ENCODE results near the gene PSAP.
A peak's percentile ranks its signal among the peaks of the same experiment; 100 is the strongest.
"Not testable (repeated sequence)": the region's sequence is repeated elsewhere in the genome, so short reads cannot be mapped to it uniquely, and the experiment has no call there.

The PSAP gene

DNA sequence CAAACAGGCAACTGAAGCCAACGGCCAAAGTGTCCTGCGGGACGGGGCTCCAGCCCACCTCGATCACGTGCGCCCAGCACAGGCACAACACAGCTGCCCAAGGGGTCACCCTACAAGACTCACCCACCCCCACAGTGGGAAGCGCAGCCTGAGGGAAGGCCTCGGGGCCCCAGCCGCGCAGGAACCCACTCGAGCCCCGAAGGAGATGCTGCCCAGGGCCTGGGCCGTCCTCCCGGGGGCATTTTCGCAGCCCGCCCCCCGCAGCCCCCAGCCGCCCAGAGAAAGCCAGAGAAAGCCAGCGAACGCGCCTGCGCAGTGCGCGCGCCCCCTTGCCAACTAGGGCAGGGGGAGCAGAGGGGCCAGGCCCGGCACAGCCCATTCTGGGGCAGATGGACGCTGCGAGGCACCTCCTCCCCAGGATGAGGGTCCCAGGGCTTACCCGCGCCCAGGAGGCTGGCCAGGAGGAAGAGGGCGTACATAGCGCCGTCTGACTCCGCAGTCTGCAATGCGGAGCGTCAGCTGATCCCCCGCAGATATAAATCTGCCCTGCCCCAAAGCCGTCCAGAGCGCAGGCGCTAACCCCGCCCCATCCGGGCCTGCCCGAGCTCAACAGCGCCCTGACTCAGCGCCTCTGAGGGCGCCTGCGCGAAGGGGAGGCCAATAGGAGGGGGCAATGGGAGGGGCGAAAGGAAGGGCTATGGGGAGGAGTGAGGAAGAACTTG lies at the start of gene PSAP:
Gene PSAP, minus strand, starts transcription at position 509 of the 722 bp plus-strand sequence. Its CDS starts 30 bp downstream, at position 479.
- peak; percentile 99 for DNase-seq
- in situ Hi-C loops (cut with HindIII; ENCODE audit: low pct_ligation_motif_present, low pct_unique_long_range_greater_than_20kb, low sequenced_read_pairs): no loop called here

DNA sequence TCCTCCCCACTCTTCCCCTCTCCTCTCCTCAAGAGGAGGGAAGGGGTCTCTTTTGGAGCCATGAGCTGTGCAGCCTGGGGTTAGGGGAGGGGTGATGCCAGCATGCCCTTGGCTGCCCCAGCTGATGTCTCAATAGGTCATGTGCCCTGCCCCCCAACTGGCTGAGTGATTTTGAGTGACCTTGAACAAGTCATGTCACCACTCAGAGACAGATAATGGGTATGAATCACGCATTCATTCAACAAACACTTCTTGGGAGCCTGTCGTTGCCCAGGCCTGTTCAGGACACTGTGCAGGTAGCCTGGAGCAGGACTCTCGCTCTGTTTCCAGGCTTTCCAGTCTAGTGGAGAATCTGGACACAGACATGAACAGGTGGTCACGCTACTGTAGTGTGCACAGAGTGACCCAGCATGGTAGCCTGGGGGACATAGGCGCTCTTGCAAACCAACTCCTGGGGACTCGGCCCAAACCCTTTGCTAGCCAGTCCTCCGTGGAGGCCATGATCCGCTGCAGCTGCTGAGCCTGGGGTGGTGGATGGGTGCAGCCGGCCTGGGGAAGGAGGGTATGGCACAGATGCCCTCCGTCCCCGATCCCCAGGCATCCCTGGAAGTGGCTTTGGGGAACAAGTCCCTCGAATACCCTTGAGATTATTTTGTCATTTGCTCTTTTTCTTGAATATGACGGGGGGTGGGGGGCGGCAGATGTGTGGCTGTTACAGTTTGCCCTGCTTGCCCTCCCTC lies 49.6 kb upstream of the PSAP start:
- no peak for DNase-seq
- in situ Hi-C loops (cut with HindIII; ENCODE audit: low pct_ligation_motif_present, low pct_unique_long_range_greater_than_20kb, low sequenced_read_pairs): no loop called here

DNA sequence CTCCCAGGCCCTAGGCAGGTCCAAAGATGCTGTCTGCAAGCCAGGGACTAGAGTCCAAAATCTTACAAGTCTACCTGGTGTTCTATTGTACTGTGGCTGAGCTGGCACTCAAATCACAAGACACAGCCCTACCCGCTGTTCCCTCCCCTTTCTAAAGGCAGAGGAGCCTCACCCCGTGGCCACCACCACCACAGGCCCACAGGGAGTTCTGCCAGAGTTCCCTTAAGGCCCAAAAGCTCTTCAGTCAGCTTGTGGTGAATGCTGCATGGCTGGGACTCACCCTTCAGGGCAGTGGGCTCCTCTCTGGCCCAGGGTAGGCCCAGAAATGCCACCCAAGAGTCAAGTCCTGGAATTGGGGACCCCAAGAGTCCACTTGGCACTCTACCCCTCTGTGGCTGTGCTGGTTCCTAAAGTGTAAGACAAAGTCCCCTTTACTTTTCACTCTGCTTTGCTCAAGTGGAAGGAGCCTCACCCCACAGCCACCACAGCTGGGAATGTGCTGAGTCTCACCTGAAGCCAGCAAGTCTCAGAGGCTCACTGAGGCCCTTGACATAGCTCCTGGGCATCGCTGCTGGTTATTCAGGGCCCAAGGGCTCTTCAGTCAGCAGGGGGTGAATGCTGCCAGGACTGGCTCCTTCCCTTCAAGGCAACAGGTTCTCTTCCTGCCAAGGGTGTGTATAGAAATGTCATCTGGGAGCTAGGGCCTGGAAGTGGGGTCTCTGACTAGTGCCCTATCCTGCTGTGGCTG lies 48.8 kb upstream of the PSAP start:
- DNase-seq: no peak
- in situ Hi-C loops (cut with HindIII; ENCODE audit: low pct_ligation_motif_present, low pct_unique_long_range_greater_than_20kb, low sequenced_read_pairs): no loop called here

DNA sequence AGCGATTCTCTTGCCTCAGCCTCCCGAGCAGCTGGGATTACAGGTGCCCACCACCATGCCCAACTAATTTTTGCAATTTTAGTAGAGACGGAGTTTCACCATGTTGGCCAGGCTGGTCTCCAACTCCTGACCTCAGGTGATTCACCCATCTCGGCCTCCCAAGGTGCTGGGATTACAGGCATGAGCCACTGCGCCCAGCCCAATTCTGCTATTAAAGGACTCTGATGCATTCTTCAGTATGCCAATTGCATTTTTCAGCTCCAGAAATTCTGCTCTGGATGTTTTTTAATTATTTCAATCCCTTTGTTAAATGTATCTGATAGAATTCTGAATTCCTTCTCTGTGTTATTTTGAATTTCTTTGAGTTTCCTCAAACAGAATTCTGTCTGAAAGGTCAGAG lies 47.3 kb upstream of the PSAP start:
- DNase-seq; in situ Hi-C loops (cut with HindIII; ENCODE audit: low pct_ligation_motif_present, low pct_unique_long_range_greater_than_20kb, low sequenced_read_pairs): not testable (repeated sequence)

DNA sequence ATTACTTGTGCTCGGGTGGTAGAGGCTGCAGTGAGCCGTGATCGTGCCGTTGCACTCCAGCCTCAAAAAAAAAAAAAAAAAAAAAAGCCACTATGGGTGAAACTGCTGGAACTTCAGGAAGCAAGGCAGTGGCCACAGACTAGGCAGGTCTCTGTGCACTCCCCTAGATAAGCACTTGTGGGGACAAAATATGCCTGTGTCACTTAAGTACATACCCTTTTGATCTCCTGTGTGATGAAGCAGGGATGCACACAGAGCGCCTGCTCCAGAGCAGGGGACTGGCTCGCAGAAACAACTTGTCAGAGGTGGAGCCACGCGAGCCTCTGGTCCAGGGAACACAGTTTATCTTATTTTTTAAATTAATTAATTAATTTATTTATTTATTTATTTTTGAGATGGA lies 42.9 kb upstream of the PSAP start:
- no peak for DNase-seq
- in situ Hi-C loops (cut with HindIII; ENCODE audit: low pct_ligation_motif_present, low pct_unique_long_range_greater_than_20kb, low sequenced_read_pairs): no loop called here

DNA sequence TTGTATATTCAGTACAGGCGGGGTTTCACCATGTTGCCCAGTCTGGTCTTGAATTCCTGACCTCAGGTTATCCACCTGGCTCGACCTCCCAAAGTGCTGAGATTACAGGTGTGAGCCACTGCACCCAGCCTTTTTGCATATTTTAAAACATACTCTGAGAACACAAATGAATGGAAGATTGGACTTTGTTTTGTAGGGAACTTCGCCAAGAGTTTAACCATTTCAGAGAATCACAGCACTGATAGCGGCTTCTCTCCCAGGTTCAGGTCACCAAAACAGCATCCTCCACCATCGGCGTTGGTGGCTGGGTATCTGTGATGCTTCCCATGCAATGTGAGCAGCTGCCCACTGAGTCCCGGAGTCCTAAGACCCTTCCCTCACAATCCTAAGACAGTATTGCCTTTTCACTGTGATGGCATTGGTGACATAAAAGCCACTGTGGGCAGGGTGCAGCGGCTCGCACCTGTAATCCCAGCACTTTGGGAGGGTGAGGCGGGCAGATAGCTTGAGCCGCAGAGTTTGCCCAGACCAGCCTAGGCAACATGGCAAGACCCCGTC lies 42.3 kb upstream of the PSAP start:
- DNase-seq: no peak
- in situ Hi-C loops (cut with HindIII; ENCODE audit: low pct_ligation_motif_present, low pct_unique_long_range_greater_than_20kb, low sequenced_read_pairs): no loop called here

DNA sequence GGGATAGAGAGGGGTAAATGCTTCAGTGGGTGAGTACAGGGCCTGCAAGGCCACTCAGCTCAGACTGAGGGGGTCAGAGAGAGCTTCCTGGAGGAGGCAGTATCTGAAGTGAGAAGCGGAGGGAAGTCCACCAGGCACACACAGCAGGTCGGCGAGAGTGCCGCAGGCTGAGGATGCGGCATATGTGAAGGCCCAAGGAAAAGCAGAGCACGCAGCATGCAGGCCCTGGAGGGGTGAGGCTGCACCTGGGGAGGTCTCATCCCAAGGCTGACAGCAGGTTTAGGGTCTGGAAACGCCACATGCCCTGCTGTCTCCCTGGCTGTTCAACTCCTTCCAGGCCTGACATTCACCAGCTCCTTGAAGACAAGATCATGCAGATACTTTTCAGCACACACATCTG lies 40.4 kb upstream of the PSAP start:
- DNase-seq: no peak
- in situ Hi-C loops (cut with HindIII; ENCODE audit: low pct_ligation_motif_present, low pct_unique_long_range_greater_than_20kb, low sequenced_read_pairs): no loop called here

DNA sequence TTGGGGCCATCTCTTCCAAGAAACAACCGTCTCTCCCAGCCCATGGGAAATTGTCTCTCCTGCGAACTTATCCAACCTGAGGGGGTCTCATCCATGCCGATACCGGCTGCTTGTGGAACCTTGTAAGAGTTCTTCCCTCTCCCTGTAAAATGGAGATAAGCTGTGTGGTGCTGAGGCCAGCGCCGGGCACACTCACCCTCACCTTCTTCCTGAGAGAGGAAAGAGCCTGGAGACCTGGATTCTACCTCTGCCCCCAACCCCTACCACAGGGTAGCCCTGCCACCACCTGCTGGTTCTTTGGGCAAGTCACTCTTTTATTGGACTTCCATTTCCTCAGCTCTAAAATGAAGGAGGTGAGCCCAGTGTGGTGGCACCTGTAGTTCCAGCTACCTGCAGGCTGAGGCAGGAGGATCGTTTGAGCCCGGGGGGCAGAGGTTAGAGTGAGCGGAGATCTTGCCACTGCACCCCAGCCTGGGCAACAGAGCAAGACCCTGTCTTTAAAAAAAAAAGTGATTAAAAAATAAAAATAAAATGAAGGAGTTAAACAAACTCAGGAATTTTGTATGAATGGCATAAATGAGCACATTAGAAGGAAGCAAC lies 38.4 kb upstream of the PSAP start:
- in situ Hi-C loops (cut with HindIII; ENCODE audit: low pct_ligation_motif_present, low pct_unique_long_range_greater_than_20kb, low sequenced_read_pairs): no loop called here
- peak; percentile 53 for DNase-seq

DNA sequence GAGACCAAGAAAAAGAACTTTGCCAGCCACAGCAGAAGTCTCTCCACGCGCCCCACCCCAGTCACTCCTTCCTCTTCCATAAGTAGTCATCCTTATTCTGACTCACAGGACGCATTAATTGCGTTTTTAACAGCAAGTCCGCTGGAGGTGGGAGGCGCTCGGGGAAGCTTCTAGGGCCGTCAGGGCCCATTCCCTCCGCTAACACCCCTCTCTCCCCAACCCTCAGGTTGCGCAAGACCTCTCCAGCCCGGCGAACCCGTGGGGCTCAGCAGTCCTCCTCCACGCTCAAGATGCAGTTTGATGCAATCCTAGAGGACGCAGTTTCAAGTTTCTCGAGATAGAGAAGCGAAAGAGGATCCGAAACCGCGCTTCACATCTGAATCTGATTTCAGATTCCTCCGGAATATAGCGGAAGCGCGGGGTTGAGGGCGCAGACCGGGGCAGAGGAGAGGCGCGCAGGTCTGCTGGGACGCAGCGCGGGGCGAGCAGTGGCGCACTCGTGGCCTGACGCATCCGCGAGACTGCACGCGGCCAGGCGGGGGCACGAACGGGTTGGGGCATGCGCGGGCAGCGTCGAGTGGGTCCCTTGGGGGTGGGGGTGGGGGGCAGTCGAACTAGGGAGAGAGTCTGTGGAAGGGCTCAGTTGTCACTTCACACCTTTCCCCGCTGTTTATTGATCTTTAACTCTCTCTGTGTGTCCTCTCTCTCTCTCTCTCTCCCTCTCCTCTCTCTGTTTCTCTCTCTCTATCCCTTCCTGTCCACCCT lies 37.8 kb upstream of the PSAP start:
- in situ Hi-C loops (cut with HindIII; ENCODE audit: low pct_ligation_motif_present, low pct_unique_long_range_greater_than_20kb, low sequenced_read_pairs): no loop called here
- peak; percentile 90 for DNase-seq

DNA sequence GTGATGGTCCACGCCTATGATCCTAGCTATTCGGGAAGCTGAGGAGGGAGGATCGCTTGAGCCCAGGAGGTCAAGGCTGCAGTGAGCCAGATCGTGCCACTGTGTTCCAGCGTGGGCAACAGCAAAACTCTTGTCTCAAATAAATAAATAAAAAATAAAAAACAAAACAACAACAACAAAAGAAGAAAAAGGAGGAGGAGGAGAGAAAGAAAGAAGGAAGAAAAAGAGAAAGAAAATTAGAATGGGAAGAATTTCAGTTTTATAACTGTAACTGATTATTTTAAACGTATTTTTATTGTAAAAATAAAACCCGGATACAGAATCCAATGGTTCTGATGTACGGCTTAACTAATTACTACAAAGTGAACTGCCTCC lies 37.2 kb upstream of the PSAP start:
- in situ Hi-C loops (cut with HindIII; ENCODE audit: low pct_ligation_motif_present, low pct_unique_long_range_greater_than_20kb, low sequenced_read_pairs): no loop called here
- DNase-seq: no peak

DNA sequence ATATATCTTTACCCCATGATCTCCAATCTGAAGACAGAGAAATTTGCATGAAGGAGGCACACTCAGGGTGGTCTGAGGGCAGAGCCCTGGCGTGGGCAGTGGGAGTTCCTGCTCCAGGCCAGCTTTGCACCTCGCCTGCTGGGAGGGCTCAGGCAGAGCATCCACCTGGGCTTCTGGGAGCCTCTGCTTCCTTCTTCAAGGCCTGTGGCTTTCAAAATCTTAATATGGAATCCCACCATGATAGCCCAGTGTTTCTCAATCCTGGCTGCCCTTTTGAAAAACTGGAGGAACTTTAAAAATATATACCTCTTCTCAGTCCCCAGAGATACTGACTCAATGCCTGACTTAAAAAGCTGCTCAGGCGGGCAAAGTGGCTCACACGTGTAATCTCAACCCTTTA lies 36.7 kb upstream of the PSAP start:
- DNase-seq: no peak
- in situ Hi-C loops (cut with HindIII; ENCODE audit: low pct_ligation_motif_present, low pct_unique_long_range_greater_than_20kb, low sequenced_read_pairs): no loop called here

DNA sequence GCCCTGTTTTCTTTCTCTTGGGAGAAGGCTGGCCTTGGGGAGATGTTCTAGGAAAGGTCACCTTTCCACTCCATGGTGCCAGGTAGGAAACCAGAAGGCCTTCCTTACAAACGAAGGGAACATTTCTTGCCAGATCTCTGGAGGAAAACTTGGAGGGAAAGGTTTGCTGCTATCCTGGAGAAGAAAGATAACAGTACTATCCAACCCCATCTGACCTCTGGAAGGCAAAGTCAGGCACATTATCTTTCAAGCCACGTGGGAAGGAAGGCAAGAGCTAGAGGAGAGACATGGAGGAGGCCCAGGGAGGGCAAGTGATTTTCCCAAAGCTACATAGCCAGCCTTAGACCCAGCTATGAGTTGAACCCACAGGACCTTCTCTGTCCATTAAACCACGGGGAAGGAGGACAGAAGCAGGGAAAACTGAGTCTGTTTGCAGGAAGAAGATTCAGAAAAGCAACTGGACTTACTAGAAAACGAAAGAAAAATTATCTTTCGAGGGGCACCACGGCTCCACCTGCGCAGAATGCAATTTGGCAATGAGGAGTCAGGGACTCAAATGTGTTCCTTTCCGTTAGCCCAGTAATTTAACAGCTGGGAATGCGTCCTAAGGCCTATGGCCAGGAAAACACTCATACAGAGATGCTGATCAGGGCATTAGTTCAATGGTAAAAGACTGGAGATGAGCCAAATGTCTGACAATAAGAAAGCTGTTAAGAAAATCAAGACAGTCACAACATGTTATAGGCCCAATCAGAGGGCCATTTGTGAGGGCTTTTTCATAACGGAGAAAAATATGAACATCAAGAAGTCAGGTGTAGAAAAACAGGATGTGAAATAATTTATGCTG lies 32.0 kb upstream of the PSAP start:
- DNase-seq: no peak
- in situ Hi-C loops (cut with HindIII; ENCODE audit: low pct_ligation_motif_present, low pct_unique_long_range_greater_than_20kb, low sequenced_read_pairs): no loop called here

DNA sequence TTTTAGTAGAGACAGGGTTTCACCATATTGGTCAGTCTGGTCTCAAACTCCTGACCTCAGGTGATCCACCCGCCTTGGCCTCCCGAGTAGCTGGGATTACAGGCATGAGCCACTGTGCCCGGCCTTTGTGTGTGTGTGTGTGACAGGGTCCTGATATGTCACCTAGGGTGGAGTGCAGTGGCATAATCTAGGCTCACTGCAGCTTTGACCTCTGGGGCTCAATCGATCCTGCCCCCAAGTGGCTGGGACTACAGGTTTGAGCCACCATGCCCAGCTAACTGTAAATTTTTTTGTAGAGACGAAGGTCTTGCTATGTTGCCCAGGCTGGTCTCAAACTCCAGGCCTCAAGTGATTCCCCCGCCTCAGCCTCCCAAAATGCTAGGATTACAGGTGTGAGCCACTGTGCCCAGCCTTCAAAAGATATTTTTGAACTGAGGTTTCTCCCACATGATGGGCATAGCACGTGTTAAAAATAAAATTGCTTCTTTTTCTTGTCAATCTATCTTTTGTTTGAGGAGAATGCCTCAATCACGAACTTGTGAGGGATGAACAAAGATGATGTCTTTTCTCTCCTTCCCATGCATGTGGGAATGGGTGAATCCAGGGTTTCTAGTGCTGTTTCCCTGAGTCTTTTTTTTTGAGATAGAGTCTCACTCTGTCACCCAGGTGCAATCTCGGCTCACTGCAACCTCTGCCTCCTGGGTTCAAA lies 30.8 kb upstream of the PSAP start:
- DNase-seq: no peak
- in situ Hi-C loops (cut with HindIII; ENCODE audit: low pct_ligation_motif_present, low pct_unique_long_range_greater_than_20kb, low sequenced_read_pairs): no loop called here

DNA sequence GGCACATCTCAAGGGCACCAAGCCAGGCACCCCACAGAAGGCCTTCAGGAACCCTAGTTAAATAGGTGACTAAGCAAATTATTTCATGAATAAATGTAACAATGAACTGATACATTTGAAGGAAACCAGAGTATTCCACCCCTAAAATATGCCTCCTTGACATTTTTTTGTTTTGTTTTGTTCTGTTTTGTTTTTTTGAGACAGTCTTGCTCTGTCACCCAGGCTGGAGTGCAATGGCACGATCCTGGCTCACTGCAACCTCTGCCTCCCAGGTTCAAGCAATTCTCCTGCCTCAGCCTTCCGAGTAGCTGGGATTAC lies 30.2 kb upstream of the PSAP start:
- in situ Hi-C loops (cut with HindIII; ENCODE audit: low pct_ligation_motif_present, low pct_unique_long_range_greater_than_20kb, low sequenced_read_pairs); DNase-seq: not testable (repeated sequence)

DNA sequence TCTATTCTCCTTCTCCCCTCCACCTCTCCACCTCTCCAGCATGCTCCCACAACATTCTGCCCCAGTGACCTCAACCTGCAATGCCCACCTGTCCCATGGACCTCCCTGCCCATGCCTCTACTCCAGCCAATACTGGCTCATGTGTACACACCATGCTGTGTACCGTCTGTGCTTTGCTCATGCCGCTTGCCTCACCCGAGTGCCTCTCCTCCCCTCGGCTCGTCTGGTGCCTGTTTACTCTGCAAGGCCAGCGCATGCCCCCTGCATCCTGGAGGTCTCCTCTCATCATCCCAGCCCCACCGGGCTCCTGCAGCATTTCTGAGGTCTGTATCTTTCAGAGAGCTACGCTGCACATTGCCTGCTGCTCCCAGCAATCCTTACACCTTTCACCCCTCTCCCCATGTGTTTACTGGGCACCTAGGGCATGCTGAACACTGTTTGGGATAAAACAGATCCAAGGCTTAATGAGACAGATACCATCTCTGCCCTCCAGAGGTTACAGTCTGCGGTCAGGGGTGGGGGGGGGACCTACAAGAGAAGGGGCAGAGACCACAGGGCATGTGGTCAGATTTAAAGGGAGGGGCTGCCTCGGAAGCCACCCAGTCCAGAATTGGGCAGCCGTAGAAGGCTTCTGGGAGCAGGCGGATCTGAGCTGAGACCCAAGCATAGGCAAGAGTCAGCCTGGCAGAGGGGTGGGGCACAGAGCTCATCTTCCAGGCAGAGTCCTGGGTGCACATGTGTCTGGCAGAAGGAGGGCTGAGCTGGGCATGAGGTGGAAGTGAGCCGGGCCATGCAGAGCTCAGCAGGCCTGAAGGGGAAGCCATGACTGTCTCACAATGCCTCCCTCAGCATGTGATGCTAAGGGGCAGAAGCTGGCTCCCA lies 29.6 kb upstream of the PSAP start:
- in situ Hi-C loops (cut with HindIII; ENCODE audit: low pct_ligation_motif_present, low pct_unique_long_range_greater_than_20kb, low sequenced_read_pairs): no loop called here
- no peak for DNase-seq

DNA sequence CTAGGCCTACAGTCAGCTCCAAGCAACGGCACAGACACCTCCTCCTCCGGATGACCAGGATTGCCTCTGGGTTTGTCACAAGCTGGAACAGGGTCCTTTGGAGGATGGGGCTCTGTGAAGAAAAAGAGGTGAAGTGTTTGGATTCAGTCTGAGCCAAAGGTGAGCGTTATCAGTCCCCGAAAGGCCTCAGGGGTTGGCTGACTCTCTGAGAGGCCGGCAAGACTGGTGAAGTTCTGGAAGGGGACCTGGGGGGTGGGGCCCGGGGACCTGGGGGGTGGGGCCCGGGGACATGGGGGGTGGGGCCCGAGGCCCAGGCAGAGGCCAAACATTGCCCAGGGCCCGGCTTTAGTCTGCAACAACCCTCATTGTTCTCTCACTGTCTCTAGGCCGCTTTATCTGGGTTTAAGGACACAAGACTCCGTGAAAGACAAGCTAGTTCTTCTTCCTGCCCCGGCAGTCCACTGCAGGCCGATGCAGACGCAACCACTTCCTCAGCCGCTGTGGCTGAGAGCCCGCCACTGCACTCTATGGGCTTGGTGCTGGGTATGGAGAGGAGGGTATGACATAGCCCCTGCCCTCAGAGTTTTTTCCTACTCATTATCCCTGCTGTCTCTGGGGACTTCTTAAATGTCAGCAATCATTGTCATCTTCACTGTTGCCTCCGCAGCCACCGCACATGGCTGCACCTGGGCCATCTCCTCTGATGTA lies 27.4 kb upstream of the PSAP start:
- in situ Hi-C loops (cut with HindIII; ENCODE audit: low pct_ligation_motif_present, low pct_unique_long_range_greater_than_20kb, low sequenced_read_pairs): no loop called here
- no peak for DNase-seq
